ENCODE results near the gene FLAD1.

Gene FLAD1

DNA sequence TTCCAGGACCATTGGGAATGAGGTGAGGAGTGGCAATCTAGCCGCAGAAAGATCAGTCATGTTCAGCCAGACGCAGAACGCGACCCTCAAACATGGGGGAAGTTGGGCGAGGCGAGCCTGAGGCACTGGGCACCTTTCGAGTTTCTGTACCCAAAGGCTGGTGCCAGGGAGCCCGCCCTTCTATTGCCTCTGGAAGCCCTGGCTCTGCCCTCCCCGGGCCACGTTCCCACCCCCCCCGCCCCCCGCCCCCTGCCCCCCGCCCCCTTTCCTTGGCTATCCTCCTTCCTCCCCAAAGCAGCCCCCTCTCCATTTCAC is 17.2 kb downstream of the FLAD1 start:
- peak overlapping the region; percentile 91 for H3K27ac Mint-ChIP-seq
- peak overlapping the region; percentile 93 for H3K4me3 Mint-ChIP-seq
- no peak for ATAC-seq
- peaks cover 22% of the 10 kb centered on the region for H3K36me3 Mint-ChIP-seq
- peaks cover 49% of the 10 kb centered on the region for H3K4me1 Mint-ChIP-seq
- no peak for DNase-seq (ENCODE audit: low spot score in 2 of 2)
- H3K9me3 Mint-ChIP-seq, result no peaks in the 10 kb centered on the region

GRCh38 chr1:155000726-155001424 is 17.7 kb downstream of the FLAD1 start:
- Mint-ChIP-seq H3K9me3 (no peaks in the 10 kb centered on the region), H3K36me3 (peaks cover 22% of the 10 kb centered on the region), H3K4me1 (peaks cover 54% of the 10 kb centered on the region), H3K27ac (peak overlapping the region; percentile 91), H3K4me3 (peak overlapping the region; percentile 93)
- peak; percentile 81 to 96 for DNase-seq (ENCODE audit: low spot score in 2 of 2)
- peak; percentile 70 for ATAC-seq

DNA sequence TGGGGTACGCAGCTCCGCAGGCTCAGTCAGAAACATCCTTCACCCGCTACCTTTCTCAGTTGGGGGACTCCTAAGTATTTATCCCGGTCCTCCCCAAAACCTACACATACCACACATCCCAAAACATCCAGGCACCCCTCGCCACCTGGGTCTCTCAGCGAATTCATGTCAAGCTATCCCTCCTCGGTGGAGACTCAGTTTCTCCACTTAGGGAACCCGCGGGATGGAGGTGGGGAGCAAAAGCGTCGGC is 18.2 kb downstream of the FLAD1 start:
- Mint-ChIP-seq H3K9me3 (no peaks in the 10 kb centered on the region), H3K4me3 (peak overlapping the region; percentile 93), H3K36me3 (peaks cover 22% of the 10 kb centered on the region), H3K27ac (peak overlapping the region; percentile 91), H3K4me1 (peaks cover 59% of the 10 kb centered on the region)
- DNase-seq (ENCODE audit: low spot score in 2 of 2), result peak in 1 of 2 donors; percentile 84
- peak; percentile 48 for ATAC-seq

DNA sequence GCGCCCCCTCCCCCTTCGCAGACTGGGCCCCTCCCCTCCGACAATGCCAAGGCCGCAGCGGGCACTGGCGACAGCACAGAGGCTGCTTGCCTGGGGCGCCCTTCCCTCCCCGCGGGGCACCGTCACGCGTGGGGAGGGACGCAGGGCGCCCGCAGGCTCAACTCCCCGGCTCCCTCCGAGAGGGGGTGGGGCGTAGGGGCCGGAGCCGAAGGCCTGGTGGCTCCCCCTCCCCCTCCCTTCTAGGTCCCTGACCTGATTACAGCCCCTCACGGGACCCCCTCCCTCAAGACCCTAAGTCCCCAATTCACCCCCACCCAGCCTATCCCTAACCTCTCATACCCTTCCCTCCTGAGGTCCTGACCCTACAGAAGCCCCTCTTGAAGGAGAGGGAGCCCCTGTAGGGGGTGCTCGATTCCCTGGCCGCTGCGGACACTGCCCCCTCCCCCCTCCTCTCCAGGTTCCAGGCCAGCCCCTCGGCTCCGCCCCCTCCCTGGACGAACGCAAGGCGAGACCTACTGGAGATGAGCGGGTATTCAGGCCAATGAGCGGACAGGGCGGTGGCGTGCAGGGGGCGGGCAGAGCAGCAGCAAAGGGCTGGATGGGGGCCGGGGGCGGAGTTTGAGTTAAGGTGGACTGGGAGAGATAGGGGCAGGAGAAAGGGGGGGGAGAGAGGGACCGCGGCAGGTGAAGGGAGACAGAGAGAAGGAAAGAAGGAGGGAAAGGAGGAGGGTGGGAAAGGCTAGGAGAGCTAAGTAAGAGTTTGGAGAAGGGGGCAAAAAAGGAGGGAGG is 18.7 kb downstream of the FLAD1 start:
- Mint-ChIP-seq H3K4me1 (peaks cover 64% of the 10 kb centered on the region), H3K9me3 (no peaks in the 10 kb centered on the region), H3K27ac (peak overlapping the region; percentile 91), H3K36me3 (peaks cover 22% of the 10 kb centered on the region), H3K4me3 (peak overlapping the region; percentile 93)
- ATAC-seq (peak; percentile 81), DNase-seq (ENCODE audit: low spot score in 2 of 2) (peak; percentile 94 to 99)

DNA sequence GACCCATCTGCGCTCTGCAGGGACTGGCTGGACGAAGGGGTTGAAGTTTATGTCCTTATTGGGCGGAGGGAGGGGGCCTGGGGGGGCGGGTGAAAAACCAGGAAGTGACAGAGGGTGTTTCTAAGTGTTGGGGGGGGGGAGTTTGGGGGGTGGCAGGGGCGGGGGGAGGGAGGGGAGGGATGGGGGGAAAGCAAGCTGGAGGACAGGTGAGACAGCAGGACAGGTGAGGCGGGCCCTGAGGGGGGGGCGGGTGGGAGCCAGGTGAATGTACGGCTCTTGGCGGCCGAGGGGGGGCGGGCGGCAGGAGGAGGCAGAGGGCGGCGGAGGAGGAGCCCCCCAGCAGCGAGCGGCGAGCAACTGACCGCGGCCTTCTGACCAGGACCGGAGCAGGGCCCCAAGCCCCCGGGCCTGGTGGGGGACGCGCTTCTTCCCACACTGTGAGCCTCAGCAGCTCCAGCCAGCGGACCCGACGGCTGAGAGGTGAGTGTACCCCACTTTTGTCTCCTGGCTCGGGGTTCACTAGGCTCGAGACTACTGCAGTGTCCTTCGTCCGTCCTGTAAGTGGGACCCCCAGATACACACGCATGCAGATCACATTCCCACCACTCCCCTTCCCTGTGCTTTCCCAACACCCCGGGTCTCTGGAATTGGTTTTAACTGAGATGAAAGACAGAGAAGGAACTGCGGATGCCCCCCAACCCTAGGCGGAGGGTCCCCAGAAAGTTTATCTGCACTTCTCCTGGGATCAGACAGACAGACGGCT is 19.5 kb downstream of the FLAD1 start, which contains the start of gene ZBTB7B:
Gene ZBTB7B, plus strand, starts transcription at position 339 of the 763 bp plus-strand sequence. CDS start 11,859 bp downstream, outside the sequence.
- H3K4me3 Mint-ChIP-seq, result peak within 1 kb of the TSS; percentile 93
- H3K9me3 Mint-ChIP-seq, result no peaks in the 10 kb centered on the region
- peak within 1 kb of the TSS; percentile 91 for H3K27ac Mint-ChIP-seq
- peaks cover 59% of the 10 kb centered on the region for H3K4me1 Mint-ChIP-seq
- ATAC-seq, result no peak
- no peak for DNase-seq (ENCODE audit: low spot score in 2 of 2)
- peaks cover 22% of the 10 kb centered on the region for H3K36me3 Mint-ChIP-seq

DNA sequence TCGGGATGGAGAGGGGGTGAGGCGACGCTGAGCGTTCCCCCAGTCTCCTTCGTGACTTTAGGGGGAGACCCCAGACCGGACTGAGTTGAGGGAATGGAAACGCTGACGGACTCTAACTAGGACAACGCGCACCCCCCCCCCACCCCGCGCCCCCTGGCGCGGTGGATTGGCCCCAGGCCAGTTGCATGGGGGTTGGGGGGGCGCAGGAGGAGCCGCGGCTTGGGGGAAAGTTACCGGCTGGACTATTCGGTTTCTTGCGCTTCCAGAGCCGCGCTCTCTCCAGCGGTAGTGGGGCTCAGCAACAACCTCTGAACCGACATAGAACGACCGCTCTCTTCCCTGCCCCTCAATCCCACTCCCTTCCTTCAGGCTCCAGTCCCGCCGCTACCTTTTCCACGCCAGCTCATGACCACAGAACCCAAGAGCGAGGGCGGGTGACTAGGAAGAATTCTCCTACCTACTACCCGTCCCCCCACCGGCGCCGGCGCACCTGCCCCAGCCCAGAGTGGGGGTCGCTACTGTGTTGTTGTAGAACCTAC is 20.2 kb downstream of the FLAD1 start:
- Mint-ChIP-seq H3K27ac (peak overlapping the region; percentile 91), H3K9me3 (no peaks in the 10 kb centered on the region), H3K4me3 (peak overlapping the region; percentile 93), H3K4me1 (peaks cover 58% of the 10 kb centered on the region), H3K36me3 (peaks cover 22% of the 10 kb centered on the region)
- ATAC-seq, result no peak
- DNase-seq (ENCODE audit: low spot score in 2 of 2), result no peak

GRCh38 chr1:155003766-155004351 is 20.7 kb downstream of the FLAD1 start:
- H3K27ac Mint-ChIP-seq, result peak overlapping the region; percentile 91
- peaks cover 21% of the 10 kb centered on the region for H3K36me3 Mint-ChIP-seq
- DNase-seq (ENCODE audit: low spot score in 2 of 2) (no peak), ATAC-seq (no peak)
- no peaks in the 10 kb centered on the region for H3K9me3 Mint-ChIP-seq
- H3K4me1 Mint-ChIP-seq, result peaks cover 59% of the 10 kb centered on the region
- peak overlapping the region; percentile 93 for H3K4me3 Mint-ChIP-seq

GRCh38 chr1:155004352-155005075 is 21.4 kb downstream of the FLAD1 start:
- DNase-seq (ENCODE audit: low spot score in 2 of 2) (no peak), ATAC-seq (no peak)
- peak overlapping the region; percentile 91 for H3K27ac Mint-ChIP-seq
- H3K4me1 Mint-ChIP-seq, result peaks cover 61% of the 10 kb centered on the region
- peak overlapping the region; percentile 93 for H3K4me3 Mint-ChIP-seq
- peaks cover 17% of the 10 kb centered on the region for H3K36me3 Mint-ChIP-seq
- no peaks in the 10 kb centered on the region for H3K9me3 Mint-ChIP-seq

DNA sequence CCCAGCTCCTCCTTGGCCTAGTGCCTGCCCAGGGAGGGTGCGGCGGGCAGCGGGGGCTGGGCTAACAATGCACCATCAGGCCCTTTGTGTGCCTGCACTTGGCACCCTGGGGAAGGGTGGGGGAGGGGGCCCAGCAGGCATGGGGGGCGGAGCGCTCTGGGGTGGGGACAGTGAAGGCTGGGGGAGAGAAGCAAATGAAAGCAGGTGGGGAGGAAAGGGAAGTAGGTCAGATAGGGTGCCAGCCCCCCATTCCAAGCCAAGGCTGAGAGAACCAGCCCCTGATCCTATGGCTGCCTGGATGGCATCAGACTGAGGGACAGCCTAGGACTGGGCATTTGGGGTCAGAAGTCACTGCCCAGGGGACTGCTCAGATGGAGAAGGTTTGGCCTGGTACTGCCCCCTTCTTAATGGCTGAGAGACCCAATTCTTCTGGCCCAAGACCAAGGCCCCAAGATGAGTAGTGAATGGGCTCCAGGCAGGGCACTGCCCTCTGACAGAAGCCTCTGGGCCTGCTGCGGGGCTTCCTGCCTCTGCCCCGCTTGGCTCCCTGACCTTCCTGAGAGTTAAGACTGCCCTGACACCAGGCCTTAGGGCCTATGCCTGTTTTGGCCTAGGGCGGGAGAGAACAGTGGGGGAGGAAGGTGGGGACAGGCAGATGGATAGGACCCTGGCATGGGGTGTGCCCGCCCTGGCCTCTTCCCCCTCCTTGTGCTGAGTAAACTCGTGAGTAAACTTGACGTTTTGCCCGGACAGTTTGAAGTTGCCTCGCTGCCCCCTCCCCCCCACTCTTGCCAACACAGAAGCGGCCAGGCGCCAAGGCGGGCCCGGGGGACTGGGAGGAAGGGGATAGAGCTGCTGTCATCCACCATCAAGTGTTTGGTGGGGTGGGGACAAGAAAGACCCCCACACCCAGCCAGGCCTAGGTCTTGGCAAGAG is 22.2 kb downstream of the FLAD1 start:
- H3K4me1 Mint-ChIP-seq, result peaks cover 61% of the 10 kb centered on the region
- H3K36me3 Mint-ChIP-seq, result peaks cover 8% of the 10 kb centered on the region
- H3K27ac Mint-ChIP-seq, result peak overlapping the region; percentile 91
- DNase-seq (ENCODE audit: low spot score in 2 of 2) (no peak), ATAC-seq (no peak)
- peak overlapping the region; percentile 93 for H3K4me3 Mint-ChIP-seq
- H3K9me3 Mint-ChIP-seq, result no peaks in the 10 kb centered on the region

DNA sequence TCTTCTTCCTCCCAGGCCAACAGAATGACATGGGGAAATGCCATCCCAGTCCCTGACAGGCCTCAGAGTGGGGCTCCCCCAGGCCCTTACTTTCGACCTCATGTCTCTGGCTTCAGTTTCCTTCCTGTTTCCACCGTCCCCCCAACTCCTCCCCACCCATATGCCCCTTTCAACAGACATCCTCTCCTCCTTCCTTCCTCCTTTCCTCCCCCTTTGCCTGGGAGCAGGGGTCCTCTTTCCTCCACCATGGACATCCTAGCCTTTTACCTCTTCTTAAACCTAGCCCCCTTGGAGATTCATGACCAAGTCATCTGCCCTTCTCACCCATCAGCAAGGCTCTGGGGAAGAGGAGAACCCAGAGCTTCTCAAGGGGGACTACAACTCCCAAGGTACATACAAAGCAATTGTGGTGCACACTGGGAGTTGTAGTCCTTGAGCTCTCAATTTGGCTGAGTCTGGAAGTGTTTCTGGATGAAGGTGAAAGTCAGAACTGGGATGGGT is 23.5 kb downstream of the FLAD1 start:
- Mint-ChIP-seq H3K4me1 (peaks cover 70% of the 10 kb centered on the region), H3K36me3 (peaks cover 7% of the 10 kb centered on the region), H3K9me3 (no peaks in the 10 kb centered on the region), H3K27ac (peak overlapping the region; percentile 91), H3K4me3 (peak overlapping the region; percentile 93)
- peak; percentile 24 for ATAC-seq
- no peak for DNase-seq (ENCODE audit: low spot score in 2 of 2)

DNA sequence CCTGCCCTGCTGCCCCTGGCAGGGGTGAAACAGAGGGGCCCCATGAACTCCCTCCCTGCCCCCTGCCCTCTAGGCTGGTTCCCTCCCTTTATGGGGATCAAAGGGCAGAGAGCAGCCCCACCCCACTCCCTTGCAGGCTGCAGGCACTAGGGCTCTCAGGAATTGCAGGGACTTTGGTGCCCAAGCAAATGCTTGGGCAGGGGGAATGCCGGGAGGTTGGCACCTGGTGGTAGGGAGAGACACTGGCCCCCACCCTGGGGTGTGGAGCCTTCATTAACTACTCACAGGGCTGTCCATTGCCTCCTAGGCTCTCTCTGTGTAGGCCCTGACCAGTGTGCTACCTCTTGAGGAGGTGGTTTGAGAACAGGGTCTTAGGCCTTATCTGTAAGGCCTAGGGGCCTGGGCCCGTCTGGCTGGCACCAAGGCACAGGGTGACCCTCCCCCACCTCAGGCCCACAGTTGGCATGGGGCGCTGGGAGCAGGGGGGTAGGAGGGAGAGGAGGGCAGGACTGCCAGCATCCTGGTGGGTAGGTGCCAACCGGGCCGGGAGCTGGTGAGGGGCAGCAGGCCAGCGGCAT is 24.2 kb downstream of the FLAD1 start:
- peak overlapping the region; percentile 93 for H3K4me3 Mint-ChIP-seq
- H3K36me3 Mint-ChIP-seq, result peaks cover 7% of the 10 kb centered on the region

GRCh38 chr1:155008015-155008941 is 25.1 kb downstream of the FLAD1 start:
- H3K9me3 Mint-ChIP-seq, result no peaks in the 10 kb centered on the region
- peak overlapping the region; percentile 74 for H3K4me3 Mint-ChIP-seq
- DNase-seq (ENCODE audit: low spot score in 2 of 2) (no peak), ATAC-seq (no peak)
- peaks cover 76% of the 10 kb centered on the region for H3K4me1 Mint-ChIP-seq
- peaks cover 11% of the 10 kb centered on the region for H3K36me3 Mint-ChIP-seq
- peak overlapping the region; percentile 97 for H3K27ac Mint-ChIP-seq

More for the DNA sequence above, 24.2 kb downstream of the FLAD1 start:
- DNase-seq (ENCODE audit: low spot score in 2 of 2), result no peak
- H3K27ac Mint-ChIP-seq, result peak overlapping the region; percentile 91
- H3K4me1 Mint-ChIP-seq, result peaks cover 70% of the 10 kb centered on the region
- ATAC-seq, result no peak
- H3K9me3 Mint-ChIP-seq, result no peaks in the 10 kb centered on the region

Measured in stimulated activated effector memory CD8-positive, alpha-beta T cell treated with anti-CD3 and anti-CD28 coated beads, Interleukin-12 subunit alpha, Interleukin-12 subunit beta, amount 100 ng/mL, for 72 hours (primary cell).